CD4-positive, alpha-beta T cell treated with Interleukin-2 at 100 ng/mL for 4 hours (primary cell): Measurements from ENCODE around the gene KLHL9.
A peak's percentile ranks its signal among the peaks of the same experiment; 100 is the strongest.
"Not testable (repeated sequence)": the region's sequence is repeated elsewhere in the genome, so short reads cannot be mapped to it uniquely, and the experiment has no call there.

Experiments used
- DNase-seq: peaks from one replicate; pipeline ENCODE4 v3.0.0-alpha.2; 2020; ENCODE audit warnings: low spot score

The KLHL9 gene

DNA sequence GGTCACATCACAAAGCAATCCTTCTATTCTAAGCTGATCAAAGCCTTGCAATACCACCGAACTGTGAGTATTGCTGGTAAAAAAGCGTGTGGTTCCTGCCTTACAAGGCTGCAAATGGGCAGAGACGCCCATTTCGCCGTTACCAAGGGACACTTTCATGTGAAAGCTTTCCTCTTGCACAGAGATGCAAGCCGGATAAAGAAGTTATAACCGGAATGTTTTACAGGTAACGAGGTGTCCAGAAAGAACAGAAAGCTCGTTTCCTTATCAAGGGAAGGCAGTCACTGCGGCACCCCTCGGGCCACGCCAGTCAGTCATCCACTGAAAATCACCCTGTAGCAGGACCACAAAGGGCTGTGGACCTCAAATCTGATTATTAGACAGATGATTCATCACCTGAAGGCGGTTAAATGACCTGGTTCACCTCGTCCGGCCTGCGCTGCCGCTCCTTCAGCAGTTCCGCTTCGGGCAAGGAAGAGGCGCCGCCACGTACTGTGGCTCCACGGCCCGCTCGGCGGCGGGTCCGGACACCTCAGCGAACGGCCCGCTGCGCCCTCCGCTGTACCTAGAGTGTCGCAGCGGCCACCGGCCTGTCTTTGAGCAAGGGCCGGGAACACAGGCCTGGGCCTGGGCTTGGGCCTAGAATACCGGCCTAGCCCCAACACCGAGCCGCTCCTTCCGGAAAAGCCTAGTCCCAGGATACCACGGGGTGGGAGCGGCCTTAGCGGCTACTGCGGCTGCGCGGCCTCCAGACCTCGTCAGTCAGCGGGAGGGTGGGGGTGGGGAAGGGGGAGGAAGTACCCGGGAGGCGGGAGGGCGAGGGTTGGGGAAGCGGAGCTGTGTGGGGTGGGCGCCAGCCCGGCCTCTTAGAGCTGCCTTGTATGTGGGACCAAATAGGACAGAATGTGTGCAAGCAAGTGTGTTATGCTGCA is at the start of gene KLHL9:
KLHL9 (minus strand) TSS at position 704 of the 932 bp plus-strand sequence; CDS start at position 159, 545 bp downstream.
- peak; percentile 88 for DNase-seq

DNA sequence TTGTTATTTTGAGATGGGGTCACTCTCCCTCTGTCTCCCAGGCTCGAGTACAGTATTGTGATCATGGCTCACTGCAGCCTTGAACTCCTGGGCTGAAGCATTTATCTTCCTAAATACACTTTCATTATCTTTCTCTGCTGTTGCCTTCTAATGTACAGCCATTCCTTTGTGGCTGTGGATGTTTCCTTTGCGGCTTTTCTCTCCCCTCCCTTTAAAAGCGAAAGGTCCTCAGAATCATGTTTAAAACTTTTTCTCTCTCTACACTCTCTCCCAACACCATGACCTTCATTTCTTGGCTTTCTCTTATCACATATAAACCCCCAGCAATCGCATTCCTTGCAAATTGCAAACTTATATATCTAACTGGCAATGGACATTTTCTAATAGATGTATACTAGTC is 48.4 kb upstream of the KLHL9 start:
- no peak for DNase-seq

- DNase-seq = peak; percentile 8
These were observed 46.5 kb upstream of the KLHL9 start for GRCh38 chr9:21381448-21382339.

- DNase-seq = not testable (repeated sequence)
These were observed 36.3 kb upstream of the KLHL9 start for GRCh38 chr9:21371467-21371866.

- DNase-seq = no peak
These were observed 32.8 kb upstream of the KLHL9 start, which contains the start of gene IFNA13 for GRCh38 chr9:21367957-21368356. Gene IFNA13 (minus strand): TSS chr9:21368057. CDS start chr9:21368010, 47 bp downstream.

DNA sequence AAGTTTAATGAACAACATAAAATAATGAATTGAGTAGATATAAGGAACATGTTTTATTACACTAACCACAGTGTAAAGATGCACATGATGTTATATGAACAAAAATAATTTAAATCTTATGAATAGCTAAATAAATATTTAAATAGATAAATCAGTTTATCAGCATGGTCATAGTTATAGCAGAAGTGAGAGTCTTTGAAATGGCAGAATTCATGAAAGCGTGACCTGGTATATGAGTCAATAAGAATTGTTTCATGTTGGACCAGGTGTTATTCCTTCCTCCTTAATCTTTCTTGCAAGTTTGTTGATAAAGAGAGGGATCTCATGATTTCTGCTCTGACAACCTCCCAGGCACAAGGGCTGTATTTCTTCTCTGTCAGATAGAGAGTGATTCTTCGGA is 32.0 kb upstream of the KLHL9 start:
- not testable (repeated sequence) for DNase-seq

- DNase-seq = no peak
These were observed 27.1 kb upstream of the KLHL9 start for GRCh38 chr9:21362287-21362686.

DNA sequence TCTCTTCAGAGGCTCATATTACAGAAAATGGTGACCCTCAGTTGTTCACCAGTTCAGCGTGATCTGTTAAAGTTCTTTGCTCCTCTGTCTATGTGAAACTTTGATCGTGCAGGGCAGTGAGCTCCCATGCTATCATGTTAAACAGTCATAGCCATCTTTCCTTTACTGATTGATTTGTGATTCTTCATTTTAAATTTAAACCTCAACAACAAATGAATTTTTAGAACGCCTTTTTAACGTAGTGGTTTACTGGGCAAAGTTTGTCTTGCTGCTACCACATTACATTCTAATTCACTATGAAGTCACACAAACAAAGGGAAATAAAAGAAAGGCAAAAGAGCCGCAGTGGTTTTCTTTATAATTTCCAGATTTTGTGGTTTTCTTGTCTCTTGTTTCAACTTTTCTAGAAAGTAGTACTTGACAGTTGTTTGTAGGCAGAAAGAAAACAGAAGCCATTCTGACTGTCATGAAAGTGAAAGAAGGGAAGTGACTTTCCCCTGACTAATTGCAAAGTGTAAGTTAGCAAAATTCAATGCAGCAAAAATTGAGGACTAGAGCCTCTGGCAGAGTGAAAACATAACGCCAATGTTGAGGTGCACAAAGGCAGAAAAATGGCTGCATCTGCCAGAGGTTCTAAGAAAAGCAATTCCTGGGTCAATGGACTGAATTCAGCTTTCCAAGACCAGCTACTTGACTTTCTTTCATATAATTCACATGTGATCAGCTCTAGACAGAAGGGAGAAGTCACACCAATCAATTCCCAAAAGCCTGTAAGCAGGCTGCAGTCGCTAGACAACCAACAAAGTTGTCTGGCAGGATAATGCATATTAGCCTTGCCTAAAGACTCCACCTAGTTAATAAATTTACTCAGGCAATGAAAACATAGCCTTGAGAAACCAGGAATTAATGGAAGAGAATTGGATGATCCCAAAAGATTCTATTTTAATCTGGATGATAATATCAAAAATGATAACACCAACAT is 22.6 kb upstream of the KLHL9 start:
- DNase-seq = peak; percentile 29

DNA sequence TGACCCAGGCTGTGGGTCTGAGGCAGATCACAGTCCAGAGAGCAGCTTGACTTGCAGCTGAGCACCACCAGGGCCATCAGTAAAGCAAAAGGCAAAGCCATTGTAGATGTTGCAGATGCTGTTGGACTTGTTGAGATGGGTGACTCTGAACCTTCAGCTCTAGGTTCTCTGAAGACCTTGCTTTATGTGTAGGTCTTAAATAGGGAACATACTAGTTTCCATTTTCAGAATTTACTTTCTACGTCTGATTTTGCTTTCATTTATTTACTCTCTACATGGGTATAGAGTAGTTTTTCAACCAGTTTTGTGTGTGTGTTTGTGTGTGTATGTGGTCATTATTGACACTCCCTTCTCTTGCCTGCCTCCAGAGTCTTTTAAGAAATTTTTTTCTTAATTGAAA is 15.6 kb upstream of the KLHL9 start, which contains the start of gene IFNA6:
IFNA6 (minus strand) TSS at position 101 of the 400 bp plus-strand sequence; CDS start at position 101, 0 bp downstream.
- DNase-seq = no peak

DNA sequence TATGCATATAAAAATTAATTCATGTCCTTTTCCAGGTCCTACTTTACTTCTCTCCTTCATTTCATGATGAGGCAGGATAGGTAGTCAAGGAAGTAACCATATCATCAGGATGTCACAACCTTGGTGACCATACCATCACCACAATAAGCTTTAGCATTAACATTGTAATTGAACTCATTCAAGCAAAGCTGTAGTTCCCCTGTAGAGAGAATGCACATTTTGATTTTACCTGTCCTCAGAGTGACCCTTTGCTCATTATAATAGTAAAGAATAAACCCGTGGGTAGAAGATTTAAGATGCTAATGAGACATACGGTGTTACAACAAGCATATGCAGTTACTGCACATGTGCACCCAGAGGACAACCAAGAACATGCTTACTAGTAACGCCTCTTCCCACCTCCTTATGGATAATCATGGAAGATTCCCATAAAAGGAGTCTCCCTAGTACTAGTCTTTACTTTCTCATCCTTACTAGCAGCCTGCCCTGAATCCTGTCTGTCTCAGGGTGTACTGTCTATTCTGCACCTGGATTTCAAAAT is 13.3 kb upstream of the KLHL9 start:
- no peak for DNase-seq

- DNase-seq = no peak
These were observed 5.5 kb upstream of the KLHL9 start for GRCh38 chr9:21340735-21341134.

DNA sequence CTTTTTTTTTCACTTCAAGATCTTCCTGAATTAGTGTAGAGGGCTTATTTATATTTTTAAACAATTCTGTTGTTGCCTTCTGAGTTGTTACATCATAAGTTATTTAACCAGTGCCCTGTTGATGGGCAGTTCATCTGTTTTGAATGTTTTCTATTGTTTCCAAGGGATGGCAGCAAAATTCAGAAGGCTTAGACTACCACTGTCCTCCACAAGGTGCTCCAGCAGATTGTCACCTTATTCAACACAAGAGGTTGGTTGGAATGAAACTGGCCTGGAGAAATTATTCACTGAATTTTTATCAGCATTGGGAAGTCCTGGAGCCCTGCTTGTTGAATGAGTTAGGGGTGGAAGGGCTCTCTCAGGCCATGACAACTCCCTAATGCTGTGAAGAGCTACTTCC is 1.3 kb upstream of the KLHL9 start:
- no peak for DNase-seq

DNA sequence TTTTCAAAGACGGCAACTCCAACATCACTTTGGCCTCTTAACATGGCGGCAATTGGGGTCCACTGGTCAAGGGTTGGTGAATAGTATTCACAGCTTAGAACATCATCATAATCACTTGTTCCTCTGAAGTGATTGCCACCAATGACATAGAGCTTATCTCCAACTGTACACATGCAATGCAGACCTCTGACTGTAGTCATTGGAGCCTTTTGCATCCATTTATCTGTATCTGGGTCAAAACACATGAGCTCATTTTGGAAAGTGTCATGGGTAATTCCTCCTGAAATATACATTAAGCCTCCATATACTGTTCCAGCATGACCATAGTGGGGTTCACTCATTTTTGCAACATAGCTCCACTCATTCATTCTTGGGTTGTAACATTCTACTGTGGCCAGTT is 2.0 kb downstream of the KLHL9 start:
- no peak for DNase-seq

DNA sequence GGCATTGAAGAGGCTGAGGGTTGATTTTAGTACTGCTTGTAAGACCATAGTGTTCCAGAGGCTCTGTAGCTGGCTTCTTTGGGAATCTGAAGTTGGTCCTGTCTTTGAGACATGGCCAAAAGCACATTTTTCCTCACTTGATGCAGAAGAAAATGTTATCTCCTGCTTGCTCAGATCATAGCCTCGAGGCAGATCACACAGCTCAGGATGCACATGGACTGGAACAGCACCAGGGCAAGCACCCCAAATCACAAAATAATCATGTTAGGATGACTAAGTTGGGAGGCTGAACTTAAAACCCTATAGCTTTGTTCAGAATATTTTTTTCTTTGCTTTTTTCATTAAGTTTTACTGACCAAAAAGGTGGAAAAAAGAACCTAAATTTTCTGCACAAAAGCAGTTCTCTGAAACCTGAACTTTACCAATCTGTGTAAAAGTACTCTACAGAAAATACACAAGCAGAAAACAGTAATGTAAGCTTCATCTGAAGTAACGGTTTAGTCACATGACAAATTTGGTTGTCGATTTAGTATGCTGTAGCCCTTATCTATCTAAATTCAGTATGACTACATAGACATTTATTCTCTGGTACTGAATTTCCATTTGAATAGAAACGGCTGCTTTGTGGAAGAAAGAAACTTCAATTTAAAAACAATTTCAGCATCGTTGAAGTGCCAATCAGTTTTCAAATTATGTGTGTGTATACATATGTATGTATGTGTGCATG is 3.4 kb downstream of the KLHL9 start:
- no peak for DNase-seq

- DNase-seq = peak; percentile 74
These were observed 8.6 kb downstream of the KLHL9 start for GRCh38 chr9:21326526-21327139.

DNA sequence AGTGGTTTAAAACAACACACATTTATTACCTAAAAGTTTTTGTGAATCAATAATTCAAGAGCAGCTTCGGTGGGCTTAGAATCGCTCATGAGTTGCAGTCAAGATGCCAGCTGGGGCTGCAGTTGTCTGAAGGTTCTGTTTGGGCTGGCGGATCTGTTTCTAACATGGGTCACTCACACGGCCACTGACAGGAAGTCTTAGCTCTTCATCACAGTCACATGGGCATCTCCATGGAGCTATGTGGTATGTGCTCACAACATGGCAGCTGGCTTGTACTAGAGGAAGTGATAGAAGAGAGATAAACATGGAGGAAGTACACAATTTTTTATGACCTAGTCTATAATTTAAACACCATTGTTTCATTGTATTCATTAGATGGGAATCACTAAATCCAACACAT is 11.2 kb downstream of the KLHL9 start:
- no peak for DNase-seq

- no peak for DNase-seq
These were observed 12.2 kb downstream of the KLHL9 start for GRCh38 chr9:21322911-21323461.

DNA sequence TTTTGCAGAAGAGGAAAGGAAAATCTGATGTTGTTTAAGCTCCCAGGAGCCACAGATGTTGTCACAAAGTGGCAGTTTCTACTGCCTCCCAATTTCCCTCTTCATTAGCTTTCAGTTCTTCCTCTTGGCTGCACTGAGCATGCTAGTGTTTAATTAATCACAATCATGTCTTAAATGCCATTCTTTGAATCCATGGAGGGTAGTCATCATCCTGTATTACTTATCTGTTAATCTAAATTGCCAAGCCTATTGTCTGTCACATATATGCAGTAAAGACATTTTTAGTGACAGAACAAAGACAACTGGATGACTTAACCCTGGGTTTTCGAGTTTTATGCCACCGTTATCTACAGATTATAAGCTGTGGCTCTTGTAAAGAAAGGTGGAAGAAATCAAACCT is 14.7 kb downstream of the KLHL9 start:
- no peak for DNase-seq
